Dermis microvascular lymphatic vessel endothelial cell (primary cell): ENCODE results near the gene CPHXL. TPM values are rescaled to one million over a fixed set of nuclear protein-coding genes. Genes with fewer than 3 reads are reported as not detected.

ENCODE experiments used
- DNase-seq, 2 donors: peaks; one replicate each; pipeline versions ENCODE4 v3.0.0 to v3.0.0-alpha.2; 2010; ENCODE audit warnings: low read depth in 2 of 2
- total RNA-seq: library from RNA; depleted of rRNA; stranded (reverse); fragments of >200 nt; gene quantifications from 2 replicates; pipeline ENCODE4 v1.2.1, GENCODE V29; 2014

Gene CPHXL
- total RNA-seq = not detected in 2 replicates

DNA sequence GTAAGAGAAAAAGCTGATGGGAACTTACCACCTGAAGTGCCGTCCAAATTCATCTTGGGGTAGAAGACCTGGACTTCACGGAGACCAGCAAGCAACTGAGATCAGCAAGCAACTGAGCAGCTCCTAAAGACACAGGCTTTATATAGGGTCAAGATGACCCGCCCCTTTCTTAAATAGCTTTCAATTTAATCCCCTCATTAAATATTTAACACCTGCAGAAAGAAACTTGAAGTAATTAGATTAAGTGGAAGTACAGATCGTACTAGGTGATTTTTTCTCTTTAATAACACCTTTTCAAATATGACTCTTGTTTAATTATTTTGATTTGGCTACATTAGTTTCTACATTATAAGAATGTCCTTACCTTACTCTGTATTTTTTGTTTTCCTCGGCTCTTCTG, at the start of gene CPHXL:
CPHXL (minus strand) TSS at position 101 of the 400 bp plus-strand sequence; CDS start at position 53, 48 bp downstream.
- no peak for DNase-seq

DNA sequence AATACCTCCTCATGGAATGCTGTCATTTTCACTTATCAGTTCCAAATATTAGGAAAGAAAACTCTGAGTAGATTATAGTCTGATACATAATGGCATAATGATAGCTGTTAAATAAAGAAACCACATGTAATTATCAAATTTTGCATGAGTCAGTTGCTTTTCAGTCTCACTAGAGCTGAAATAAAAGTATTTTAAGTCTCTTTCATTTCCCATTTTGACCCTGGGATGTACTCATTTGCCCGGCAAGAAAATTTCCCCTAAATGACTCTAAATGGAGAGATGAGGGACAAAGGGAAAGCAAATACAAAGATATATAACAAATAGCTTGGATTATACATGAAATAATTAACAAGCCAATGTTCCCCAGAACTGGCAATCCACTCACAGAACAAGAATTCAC, 47.9 kb upstream of the CPHXL start:
- DNase-seq = no peak

DNA sequence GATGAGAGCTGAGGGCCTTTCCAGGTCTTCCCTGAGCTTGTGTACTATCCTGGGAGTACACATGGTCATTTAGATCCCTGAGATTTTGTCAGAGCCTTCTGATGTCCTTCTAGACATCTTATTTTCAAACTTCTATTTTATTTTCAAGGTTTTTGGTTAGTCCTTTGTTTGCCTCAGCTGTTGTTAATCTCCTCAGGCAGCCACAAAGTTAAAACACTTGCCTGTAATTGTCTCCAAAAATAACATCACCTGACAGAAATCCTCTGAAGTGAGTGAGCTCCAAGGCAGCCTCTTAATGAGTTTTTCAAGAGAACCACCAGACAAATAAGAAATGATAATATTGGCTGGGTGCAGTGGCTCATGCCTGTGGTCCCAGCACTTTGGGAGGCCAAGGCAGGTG, 43.8 kb upstream of the CPHXL start:
- no peak for DNase-seq

DNA sequence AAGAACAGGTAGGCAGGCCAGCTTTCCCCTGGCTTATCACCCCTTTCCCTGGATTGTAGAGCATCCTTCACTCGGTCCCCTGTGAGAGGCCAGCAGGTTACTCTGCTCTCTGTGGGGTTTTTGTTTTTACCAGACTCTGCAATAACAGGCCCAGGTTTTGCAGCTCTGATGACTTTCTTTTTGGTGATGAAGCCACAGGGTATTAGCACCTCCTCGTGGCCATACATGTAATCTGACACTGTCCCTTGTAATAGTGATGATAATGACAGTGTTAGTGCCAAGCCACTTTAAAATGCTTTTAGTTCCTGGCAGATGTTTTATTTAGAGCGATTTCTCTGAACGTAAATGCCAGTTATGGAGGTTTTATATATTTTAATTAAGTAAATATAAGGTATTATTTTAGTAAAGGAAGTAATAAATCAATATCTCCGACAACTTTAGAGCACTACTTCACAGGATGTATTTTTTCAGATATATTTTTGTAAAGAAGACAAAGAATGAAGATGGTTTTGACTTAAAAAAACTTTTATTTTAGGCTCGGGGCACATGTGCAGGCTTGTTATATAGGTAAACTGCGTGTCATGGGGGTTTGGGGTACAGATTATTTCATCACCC, 38.0 kb upstream of the CPHXL start:
- peak; percentile 76 to 77 for DNase-seq

DNA sequence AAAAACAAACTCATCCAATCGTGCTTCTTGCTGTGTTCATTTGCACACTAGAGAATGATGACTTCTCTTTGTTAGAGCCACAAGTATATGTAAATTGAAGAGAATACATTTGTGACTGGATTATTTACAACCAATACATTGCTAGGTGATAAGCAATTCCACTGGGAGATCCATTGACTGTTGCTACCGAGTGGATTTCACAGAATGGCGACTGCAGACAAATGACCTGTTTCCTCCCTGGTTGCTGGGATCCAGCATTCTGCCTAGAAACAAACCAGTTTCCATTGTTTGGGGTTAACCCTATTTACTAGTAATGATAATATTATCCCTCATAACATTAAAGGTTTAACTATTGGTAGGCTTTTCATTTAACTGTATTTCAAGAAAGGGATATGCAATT, 36.9 kb upstream of the CPHXL start:
- DNase-seq = no peak

DNA sequence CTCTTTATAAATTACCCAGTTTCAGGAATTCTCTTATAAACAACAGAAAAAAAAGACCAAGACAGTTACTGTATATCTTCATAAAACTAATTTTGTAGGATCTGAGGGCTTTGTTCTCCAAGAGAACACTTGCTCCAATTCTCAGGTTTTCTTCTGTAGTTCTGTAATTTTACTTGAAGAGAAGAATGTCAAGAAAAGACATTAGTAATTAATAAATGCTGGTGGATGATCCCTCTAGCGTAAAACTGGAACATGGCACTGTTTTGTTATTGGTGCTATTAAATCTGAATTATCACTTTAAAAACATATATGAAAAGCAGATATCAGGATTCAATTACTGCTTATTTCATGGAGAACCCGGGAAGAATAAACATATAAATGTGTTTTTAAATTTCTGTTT, 36.5 kb upstream of the CPHXL start:
- DNase-seq = no peak

DNA sequence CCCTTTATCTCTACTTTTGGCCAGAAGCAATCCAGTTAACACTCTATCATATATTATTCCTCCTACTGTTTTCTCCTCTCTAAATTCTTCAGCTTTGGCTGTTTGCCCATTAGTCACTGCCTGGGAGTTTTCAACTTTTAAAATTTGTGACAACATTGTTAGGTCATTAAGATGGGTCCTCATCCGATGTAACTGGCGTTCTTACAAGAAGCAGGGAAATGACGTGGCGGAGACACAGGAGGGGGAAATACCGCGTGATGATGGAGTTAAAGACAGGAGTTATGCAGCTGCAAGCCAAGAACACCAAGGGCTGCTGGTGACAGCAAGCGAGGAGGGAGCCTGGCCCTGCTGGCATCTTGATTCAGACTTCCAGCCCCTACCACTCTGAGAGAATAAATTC, 34.8 kb upstream of the CPHXL start:
- DNase-seq = peak in 1 of 2 donors; percentile 7

DNA sequence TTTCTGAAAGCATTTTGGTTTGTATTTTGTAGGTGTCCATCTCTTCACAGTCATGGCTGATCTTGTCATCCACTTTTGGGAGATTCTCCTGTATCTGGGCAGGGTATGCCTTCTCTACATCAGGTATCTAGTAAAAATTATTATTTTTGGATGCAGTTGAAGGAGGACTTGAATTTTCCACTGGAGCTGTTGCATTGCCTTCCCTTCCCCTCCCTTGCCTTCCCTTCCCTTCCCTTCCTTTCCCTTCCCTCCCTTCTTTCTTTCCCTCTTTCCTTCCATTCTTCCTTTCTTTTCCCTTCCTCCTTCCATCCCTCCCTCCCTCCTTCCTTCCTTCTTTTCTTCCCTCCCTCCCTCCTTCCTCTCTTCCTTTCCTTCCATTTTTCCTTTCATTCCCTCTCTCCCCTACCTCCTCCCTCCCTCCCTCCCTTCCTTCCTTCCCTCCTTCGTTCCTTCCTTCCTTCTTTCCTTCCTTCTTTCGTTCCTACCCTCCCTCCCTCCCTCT, 33.8 kb upstream of the CPHXL start:
- no peak for DNase-seq

DNA sequence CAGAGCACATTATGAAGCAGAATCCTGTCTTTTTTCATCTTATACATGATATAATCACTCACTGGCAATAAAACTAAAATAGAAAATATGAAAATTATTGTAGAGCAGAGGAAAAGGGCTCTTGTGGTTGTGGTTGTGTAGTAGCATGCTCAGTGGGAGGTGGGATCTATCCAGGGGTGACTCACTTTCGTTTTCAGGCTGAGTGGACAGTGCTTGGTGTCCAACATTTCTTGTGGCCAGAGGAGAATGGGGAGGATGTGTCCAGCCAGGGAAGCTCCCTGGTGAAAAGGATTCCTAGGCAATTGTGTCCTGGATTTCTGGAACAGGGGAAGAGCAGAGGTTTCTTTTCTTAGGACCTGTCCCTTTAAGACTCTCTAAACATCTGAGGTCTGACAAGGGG, 31.9 kb upstream of the CPHXL start:
- DNase-seq = no peak

DNA sequence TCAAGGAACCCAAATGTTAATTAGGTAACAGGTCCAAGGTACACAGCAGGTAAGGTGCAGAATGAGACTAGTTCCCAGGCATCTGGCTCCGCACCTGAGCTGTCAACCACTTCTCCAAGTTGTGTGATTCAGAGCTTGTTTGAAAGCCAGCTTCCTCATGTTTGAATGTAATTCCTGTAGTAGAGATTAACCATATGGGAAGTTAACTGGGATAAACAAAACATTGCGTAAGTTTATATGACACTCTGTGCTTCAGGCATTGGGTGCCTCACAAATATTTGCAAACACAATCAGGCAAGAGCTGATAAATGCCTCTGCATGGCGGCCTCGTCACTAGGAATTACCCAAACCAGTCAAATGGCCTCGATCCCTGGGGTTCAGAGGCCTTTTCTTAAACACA, 27.9 kb upstream of the CPHXL start:
- no peak for DNase-seq

DNA sequence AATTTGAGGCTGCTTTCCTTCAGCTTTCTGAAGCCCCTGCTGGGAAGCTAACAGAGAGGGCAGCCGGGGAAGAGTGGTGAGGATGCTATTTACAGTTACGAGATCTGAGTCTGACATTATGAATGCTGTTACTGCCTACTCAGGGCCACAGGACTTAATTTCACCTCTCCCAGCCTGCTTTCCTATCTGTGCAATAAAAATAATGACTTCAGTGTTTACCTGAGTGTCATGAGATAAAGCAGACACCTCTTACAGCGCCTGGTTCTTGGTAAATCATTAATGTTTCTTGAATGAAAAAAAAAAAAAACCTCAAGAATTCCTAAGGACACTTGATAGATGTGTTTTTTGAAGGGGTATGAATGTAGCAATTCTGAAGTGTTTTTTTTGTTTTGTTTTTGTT, 24.2 kb upstream of the CPHXL start:
- no peak for DNase-seq

DNA sequence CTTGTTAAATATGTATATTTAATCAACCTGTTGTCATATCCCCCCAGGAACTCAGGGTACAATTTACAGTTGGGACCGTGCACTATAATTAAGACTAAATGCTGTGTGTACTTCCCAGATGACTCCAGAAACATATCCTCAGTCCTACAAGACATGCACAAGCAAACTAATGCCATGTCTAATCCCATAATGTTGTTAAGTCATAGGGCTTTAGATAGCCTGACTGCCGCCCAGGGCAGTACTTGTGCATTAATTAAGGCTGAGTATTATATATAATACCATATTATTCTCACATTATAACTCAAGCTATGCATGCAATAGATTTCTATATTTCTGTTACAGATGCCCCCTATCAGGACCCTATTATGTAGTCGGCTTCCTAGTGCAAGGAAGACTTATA, 20.1 kb upstream of the CPHXL start:
- no peak for DNase-seq

DNA sequence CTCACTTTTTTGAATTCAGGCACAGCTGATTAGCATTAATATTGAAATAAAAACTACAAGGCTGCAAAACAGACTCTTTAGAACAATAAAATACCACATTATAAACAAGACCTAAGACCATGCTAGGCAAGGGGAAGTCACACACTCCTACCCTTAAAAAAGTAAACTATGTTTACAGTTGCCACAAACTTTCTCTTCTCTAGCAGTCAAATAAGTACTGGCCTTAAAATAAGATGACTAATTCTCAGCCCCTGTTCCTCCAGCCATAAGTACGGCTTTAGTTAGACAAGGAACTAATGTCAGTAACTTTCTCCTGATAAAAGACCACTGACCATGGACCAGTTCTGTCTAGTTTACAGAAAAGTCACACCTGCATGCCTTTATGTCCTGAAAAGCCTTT, 19.5 kb upstream of the CPHXL start:
- DNase-seq = no peak

DNA sequence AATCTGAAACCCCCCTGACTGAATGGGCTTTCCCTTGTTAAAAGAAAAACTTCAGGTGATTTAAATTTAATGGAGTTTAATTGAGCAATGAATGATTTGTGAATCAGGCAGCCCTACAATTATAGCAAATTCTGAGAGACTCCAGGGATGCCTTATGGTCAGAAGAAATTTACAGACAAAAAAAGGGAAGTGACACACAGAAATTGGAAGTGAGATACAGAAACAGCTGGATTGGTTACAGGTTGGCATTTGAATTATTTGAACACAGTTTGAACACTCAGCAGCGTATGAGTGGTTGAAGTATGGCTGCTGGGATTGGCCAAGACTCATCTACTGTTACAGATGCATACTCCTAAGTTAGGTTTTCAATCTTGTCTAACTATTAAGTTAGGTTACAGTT, 19.0 kb upstream of the CPHXL start:
- no peak for DNase-seq

DNA sequence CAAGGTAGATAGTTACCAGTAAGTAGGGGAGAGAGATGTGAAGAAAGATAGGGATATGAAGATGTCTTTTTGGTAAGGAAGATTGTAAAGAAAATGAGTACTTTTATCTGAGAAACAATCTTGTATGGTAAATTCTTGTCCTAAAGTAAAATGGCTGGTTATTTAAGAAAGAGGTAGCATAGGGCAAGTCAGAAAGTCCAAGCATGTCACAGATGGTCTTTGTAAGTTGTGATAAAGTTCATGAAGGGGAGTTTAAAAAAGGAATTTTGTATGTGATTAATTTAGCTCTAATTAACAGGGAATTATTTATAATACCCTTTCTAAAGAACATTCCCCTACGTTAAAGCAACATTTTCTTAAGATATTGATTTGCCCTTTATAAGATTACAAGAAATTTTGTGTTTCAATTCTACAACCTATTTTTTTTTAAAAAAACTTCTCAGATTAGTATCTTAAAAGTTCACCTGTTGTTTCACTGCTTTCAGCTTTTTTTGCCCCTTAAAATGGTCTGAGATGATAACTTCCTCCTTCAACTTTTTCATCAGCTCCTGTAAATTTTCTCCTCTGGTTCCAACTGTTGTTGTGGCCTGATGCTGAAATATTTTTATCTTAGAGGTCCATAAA, 16.2 kb upstream of the CPHXL start:
- DNase-seq = no peak

DNA sequence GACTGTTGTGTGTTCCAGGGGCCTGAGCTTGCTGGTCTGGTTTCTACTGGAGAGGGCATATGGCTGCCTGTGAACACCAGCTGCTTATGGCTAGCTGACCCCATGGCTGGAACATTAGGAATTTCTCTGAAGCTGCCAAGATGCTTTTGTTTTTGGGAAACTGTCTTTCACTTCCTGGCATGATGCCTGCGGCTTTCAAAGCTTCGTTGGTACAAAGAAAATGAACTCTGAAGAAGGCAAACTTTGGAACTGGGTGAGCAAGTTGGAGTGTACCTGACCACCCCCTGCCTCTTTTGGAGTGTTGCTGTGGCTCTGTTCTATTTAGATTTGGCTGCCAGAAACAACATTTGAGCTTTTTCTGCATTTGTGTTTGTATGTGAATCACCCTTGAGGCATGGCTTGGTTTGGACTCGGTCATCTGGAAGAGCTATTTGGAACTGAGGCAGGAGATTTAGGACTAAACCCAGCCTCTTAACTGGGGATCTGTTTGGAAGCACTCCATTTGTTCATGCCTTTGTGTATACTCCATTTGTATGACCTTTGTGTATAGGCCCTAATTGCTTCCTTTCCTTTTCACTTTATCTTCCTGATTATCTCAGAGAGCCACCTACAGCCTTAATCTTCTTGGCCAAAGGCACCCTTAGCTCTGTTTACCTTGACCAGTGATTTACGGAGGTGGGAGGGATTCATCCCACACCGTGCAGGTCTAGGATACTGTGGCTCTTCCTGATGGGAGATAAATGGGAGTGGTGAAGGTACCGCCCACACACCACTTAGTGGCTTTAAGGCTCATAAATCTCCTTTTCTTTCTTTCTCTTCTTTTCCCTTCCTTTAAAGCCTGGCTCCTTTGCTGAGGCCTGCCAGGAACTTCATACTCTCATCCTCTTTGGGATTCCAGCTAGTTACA, 7.3 kb upstream of the CPHXL start:
- DNase-seq = no peak

DNA sequence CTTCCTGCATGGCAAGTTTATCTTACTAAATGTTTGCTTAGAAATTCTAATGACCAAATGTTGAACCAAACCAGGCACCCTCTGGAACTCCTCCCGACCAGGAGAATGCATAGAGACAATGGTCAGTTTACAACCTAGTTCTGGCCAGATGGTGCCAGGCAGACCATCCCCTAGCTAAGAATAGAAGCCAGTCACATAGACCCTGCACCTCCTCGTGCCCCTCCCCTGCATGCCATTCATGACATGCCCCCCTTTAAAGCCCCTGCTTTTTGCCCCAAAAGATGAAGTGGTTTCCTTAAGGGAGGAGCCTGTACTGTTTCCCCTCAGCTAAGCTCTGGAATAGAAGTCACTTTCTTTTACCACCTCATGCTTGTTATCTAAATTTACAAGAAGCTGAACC, 6.6 kb upstream of the CPHXL start:
- DNase-seq = no peak

DNA sequence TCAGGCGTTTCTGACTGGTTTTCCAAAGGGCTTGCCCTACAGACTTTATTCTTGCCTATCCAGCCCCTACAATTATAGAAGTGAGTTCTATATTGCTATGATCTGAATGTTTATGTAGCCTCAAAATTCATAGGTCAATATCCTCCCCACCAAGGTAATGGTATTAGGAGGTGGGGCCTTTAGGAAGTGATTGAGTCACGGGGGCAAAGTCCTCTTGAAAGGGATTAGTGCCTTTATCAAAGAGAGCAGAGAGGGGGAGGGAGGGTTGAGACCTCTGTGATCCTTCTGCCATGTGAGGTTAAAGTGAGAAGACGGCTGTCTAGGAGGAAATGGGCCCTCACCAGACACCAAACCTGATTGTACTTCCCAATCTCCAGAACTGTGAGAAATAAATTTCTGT, 931 bp upstream of the CPHXL start:
- no peak for DNase-seq

DNA sequence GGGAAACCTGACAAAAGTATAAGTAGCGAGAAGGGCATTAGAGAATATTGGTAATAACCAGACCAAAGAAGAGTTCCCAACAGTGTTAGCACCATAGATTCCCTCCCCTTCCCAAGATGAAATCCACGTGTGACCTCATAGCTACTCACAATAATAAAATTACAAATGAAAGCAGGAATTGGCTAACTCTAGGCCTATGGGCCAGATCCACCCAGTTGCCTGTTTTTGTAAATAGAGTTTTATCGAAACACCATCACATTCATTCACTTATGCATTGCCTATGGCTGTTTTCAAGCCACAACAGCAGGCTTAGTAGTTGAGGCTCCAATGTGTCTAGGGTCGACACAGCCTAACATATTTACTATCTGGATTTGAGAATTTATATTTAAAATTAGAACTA, 7.8 kb downstream of the CPHXL start:
- no peak for DNase-seq

DNA sequence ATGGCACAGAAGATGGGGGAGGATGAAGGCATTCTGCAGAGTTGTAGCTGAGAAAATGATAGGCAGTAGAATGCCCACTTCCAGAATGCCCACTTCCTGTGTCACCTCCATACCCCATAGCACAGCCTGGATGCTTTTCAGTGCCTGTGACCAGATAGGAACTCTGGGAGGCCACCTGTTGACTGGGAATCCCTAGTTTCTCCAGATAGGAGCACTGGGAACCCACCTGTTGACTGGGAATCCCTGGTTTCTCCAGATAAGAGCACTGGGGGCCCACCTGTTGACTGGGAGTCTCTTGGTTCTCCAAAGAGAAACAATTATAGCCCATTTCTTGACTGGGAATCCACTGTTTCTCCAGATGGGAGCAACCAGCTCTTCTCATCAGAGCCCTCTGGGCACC, 11.6 kb downstream of the CPHXL start:
- DNase-seq = no peak

DNA sequence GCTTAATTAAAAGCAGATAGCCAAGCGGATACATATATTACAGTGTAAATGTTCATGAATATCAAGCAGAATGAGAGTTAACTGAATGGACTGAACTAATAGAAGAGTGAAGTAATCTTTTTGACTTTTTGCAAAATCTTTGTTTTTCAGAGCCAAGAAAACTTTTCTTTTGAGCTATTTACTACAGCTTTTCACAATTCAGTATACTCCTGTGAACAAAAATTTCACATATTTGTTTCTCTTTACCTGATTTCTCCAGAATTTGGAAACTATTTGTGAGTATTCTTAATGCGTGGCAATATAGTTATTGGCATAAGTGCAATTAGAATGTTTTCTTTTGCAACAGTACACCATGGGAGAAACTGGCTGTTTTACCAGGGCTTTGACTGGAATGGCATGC, 15.9 kb downstream of the CPHXL start:
- DNase-seq = no peak

DNA sequence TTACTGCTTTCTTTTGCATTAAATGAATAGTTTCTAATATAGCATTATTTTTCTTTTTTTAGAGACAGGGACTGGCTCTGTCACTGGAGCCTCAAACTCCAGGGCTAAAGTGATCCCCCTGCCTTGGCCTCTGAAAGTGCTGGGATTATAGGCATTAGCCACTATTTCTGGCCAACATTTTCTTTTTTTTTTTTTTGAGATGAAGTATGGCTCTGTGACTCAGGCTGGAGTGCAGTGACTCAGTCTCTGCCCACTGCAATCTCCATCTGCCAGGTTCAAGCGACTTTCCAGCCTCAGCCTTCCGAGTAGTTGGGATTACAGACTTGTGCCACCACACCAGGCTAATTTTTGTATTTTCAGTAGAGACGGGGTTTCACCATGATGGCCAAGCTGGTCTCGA, 23.0 kb downstream of the CPHXL start:
- DNase-seq = no peak

DNA sequence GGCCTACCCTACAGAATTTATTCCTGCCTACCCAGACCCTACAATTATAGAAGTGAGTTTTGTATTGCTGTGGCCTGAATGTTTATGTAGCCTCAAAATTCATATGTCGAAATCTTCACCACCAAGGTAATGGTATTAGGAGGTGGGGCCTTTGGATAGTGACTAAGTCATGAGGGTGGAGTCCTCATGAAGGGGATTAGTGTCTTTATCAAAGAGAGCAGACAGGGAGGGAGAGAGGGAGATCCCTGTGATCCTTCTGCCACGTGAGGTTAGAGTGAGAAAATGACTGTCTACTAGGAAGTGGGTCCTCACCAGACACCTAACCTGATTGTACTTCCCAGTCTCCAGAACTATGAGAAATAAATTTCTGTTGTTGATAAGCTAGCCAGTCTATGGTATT, 24.0 kb downstream of the CPHXL start:
- no peak for DNase-seq
